Hepatocyte (in vitro differentiated cells): ENCODE measurements around the gene MYL6. TPM values are rescaled to one million over a fixed set of nuclear protein-coding genes. Genes with fewer than 3 reads are reported as not detected.

Source experiments
- DNase-seq: peaks from one replicate; pipeline ENCODE4 v3.0.0-alpha.2; 2016; ENCODE audit warnings: low spot score
- H2AFZ ChIP-seq: fragments of 200-600 bp; sonication (generic); 2 replicates; pipeline ENCODE4 v1.6.0; 2016; ENCODE audit warnings: antibody characterized with exemption, mild to moderate bottlenecking
- H3K27ac ChIP-seq: fragments of 200-600 bp; sonication (generic); 2 replicates; pipeline ENCODE4 v1.5.1; 2016; ENCODE audit warnings: mild to moderate bottlenecking
- H3K27me3 ChIP-seq: fragments of 200-600 bp; sonication (generic); 2 replicates; pipeline ENCODE4 v1.6.1; 2016
- H3K36me3 ChIP-seq: fragments of 200-600 bp; sonication (generic); replicated peaks from 2 replicates; pipeline ENCODE4 v1.5.1; 2016; ENCODE audit warnings: low read depth; ENCODE audit not compliant: insufficient read depth
- H3K4me1 ChIP-seq: fragments of 200-600 bp; sonication (generic); 2 replicates; pipeline ENCODE4 v1.5.1; 2016; ENCODE audit warnings: mild to moderate bottlenecking, moderate library complexity; ENCODE audit not compliant: insufficient read depth
- H3K4me2 ChIP-seq: fragments of 200-600 bp; sonication (generic); 2 replicates; pipeline ENCODE4 v1.6.0; 2016
- H3K4me3 ChIP-seq: fragments of 200-600 bp; sonication (generic); 2 replicates; pipeline ENCODE4 v1.5.1; 2016; ENCODE audit warnings: mild to moderate bottlenecking
- H3K79me2 ChIP-seq: fragments of 200-600 bp; sonication (generic); 2 replicates; pipeline ENCODE4 v1.6.0; 2017; ENCODE audit warnings: mild to moderate bottlenecking
- H3K9me2 ChIP-seq: fragments of 200-600 bp; sonication (generic); replicated peaks from 2 replicates; pipeline ENCODE4 v1.6.0; 2017; ENCODE audit warnings: mild to moderate bottlenecking; ENCODE audit not compliant: insufficient read depth
- H3K9me3 ChIP-seq: fragments of 200-600 bp; sonication (generic); 2 replicates; pipeline ENCODE4 v1.5.1; 2016; ENCODE audit warnings: low read depth, mild to moderate bottlenecking
- H4K20me1 ChIP-seq: fragments of 200-600 bp; sonication (generic); 2 replicates; pipeline ENCODE4 v1.6.0; 2016; ENCODE audit warnings: mild to moderate bottlenecking; ENCODE audit not compliant: insufficient read depth, poor library complexity, severe bottlenecking
- EZH2 ChIP-seq: fragments of 200-600 bp; sonication (generic); IDR thresholded peaks from 2 replicates; pipeline ENCODE4 v1.6.1; 2016; ENCODE audit warnings: antibody characterized with exemption, mild to moderate bottlenecking, borderline replicate concordance
- EZH2phosphoT487 ChIP-seq: fragments of 200-600 bp; sonication (generic); IDR thresholded peaks from one replicate; pipeline ENCODE4 v1.6.1; 2018; ENCODE audit warnings: antibody characterized with exemption, mild to moderate bottlenecking, low read depth, moderate library complexity; ENCODE audit not compliant: unreplicated experiment, severe bottlenecking
- WGBS: methylation state at CpG from one replicate; pipeline ENCODE4 v1.1.6; 2016; ENCODE audit warnings: low lambda C conversion rate; ENCODE audit errors: missing lambda C conversion rate; 5-methylcytosine and 5-hydroxymethylcytosine counted together
- polyA plus RNA-seq: library from polyadenylated mRNA; unstranded; fragments of >200 nt; fragmentation: Nextera tagmentation; extraction: Ambion mirVana; gene quantifications from 2 replicates; pipeline ENCODE4 v1.2.1, GENCODE V29; 2016
- total RNA-seq: library from RNA; depleted of rRNA; stranded (reverse); fragments of >200 nt; gene quantifications from 2 replicates; pipeline ENCODE4 v1.2.3, GENCODE V29; 2014
- TF ChIP-seq, protein P1 (sequence below): fragments of 200-600 bp; sonication (generic); IDR thresholded peaks from 2 replicates; pipeline ENCODE4 v1.5.1; 2016; ENCODE audit warnings: antibody characterized with exemption, mild to moderate bottlenecking; ENCODE audit not compliant: poor library complexity

The MYL6 gene
- total and polyA plus RNA-seq, 2 experiments from 2014 or later = 1,441 to 2,273 TPM

DNA sequence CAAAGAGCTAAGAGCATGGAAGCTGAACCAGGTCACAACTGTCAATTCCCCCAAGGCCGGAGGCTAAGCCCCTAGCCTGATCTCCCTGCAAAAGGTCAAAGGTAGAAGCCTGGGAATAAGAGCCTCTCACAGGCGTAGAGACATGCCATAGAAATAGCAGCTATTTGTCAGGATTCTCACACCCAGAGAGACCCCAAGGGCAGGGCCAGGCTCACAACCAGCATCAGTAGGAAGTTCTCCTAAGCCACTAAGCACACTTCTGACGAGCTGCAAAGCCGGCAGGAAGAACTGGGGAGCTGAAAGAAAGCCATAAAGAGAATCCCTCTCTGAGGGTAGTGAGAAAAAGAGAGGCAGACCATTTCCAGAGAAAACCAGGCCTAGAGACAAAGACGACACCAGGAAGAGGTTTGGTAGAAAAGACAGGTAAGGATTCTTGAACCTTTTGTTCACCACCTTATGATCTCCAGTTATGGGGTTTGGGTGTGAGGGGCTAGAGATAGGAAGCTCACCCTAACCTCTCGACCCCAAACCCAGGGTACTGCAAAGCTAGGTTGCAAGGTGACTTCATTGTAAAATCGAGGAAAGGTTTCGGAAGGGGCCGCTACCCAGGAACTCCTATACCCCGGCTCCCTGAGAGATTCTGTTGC lies 30.1 kb downstream of the MYL6 start:
- Histone ChIP-seq H2AFZ (no peak overlapping the region), H3K79me2 (peaks cover 48% of the 10 kb centered on the region), H3K9me3 (no peaks in the 10 kb centered on the region), H3K27ac (peak overlapping the region; percentile 94), H3K36me3 (no peaks in the 10 kb centered on the region), H3K4me2 (peak overlapping the region; percentile 90), H3K27me3 (no peaks in the 10 kb centered on the region), H3K9me2 (no peaks in the 10 kb centered on the region), H4K20me1 (peaks cover 8% of the 10 kb centered on the region), H3K4me1 (peaks cover 7% of the 10 kb centered on the region), H3K4me3 (peak overlapping the region; percentile 97)
- DNase-seq = no peak
- TF ChIP-seq EZH2 (no peak), EZH2phosphoT487 (no peak)
- TF ChIP-seq, protein P1, sequence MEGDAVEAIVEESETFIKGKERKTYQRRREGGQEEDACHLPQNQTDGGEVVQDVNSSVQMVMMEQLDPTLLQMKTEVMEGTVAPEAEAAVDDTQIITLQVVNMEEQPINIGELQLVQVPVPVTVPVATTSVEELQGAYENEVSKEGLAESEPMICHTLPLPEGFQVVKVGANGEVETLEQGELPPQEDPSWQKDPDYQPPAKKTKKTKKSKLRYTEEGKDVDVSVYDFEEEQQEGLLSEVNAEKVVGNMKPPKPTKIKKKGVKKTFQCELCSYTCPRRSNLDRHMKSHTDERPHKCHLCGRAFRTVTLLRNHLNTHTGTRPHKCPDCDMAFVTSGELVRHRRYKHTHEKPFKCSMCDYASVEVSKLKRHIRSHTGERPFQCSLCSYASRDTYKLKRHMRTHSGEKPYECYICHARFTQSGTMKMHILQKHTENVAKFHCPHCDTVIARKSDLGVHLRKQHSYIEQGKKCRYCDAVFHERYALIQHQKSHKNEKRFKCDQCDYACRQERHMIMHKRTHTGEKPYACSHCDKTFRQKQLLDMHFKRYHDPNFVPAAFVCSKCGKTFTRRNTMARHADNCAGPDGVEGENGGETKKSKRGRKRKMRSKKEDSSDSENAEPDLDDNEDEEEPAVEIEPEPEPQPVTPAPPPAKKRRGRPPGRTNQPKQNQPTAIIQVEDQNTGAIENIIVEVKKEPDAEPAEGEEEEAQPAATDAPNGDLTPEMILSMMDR = no peak
- 6% methylated on average over 10 of the region's 10 CpGs for WGBS

DNA sequence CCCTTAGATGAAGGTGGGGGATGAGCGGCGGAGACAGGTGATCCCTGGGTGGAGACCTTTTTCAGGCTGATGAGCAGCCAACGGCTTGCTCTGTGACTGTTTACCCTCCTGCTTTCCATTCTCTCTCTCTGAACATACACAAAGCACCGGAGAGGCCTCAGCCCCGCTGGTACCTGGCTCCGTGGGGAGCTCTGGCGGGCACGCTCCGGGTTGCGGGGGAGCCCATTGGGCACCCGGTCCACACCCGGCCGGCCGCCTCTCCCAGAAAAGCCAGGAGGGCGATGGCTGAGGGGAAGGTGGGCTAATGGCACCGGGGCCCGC lies 30.6 kb downstream of the MYL6 start:
- Histone ChIP-seq H3K9me3 (no peaks in the 10 kb centered on the region), H3K4me1 (peaks cover 7% of the 10 kb centered on the region), H3K9me2 (no peaks in the 10 kb centered on the region), H3K4me2 (peak overlapping the region; percentile 90), H3K4me3 (peak overlapping the region; percentile 97), H3K27ac (peak overlapping the region; percentile 94), H3K79me2 (peaks cover 48% of the 10 kb centered on the region), H2AFZ (peak overlapping the region; percentile 85), H3K36me3 (no peaks in the 10 kb centered on the region), H3K27me3 (no peaks in the 10 kb centered on the region), H4K20me1 (peaks cover 8% of the 10 kb centered on the region)
- DNase-seq = no peak
- TF ChIP-seq EZH2 (no peak), EZH2phosphoT487 (no peak)
- TF ChIP-seq, protein P1 = no peak
- 0% methylated on average over 13 of the region's 17 CpGs for WGBS

DNA sequence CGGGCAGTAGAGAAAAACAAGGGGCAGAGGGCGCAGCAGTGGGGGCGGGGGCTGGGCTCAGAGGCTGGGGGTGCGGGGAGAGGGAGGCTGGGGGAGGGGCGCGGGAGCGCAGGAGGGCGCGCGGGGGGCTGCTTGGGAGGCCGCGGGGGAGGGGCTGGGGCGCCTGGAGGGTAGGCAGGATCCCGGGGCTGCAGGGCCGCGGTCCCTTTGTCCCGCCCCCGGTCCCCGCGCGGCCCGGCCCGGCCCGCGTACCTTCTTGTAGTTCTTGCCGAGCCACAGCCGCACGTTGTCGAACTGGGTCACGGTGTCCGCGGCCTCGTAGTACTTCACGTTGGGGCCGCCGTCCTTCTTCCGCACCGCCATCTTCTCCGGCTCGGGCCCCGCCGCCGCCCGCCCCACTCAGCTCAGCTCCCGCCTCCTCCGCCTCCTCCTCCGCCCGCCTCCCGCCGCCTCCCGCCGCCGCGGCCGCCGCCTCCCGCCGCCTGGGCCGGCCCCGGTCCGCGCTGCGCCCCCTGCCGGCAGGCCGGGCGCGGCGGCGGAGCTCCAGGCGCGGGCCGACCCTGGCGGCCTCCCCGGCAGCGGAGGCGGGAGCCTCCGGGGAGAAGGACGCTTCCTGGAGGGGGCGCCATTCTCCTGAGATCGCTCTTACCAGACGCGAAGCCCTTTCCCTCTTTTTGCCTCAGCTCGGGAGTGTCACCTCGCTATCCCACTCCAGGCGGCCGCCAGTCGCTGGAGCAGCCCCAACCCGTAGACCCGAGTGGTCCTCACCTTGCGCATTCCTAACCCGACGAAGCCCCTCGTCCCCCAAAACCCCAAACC lies 31.1 kb downstream of the MYL6 start, which contains the start of gene SMARCC2:
Gene SMARCC2 (minus strand): TSS at position 385 of the 819 bp plus-strand sequence. CDS start 22 bp downstream, at position 363.
- Histone ChIP-seq H3K27ac (peak within 1 kb of the TSS; percentile 99), H3K9me2 (no peaks in the 10 kb centered on the region), H3K4me1 (peaks cover 7% of the 10 kb centered on the region), H3K36me3 (no peaks in the 10 kb centered on the region), H4K20me1 (peaks cover 8% of the 10 kb centered on the region), H3K9me3 (no peaks in the 10 kb centered on the region), H2AFZ (peak within 1 kb of the TSS; percentile 100), H3K27me3 (no peaks in the 10 kb centered on the region), H3K79me2 (peaks cover 48% of the 10 kb centered on the region), H3K4me3 (peak within 1 kb of the TSS; percentile 99), H3K4me2 (peak within 1 kb of the TSS; percentile 96)
- DNase-seq = peak; percentile 97
- 2% methylated on average over 28 of the region's 93 CpGs for WGBS
- TF ChIP-seq EZH2phosphoT487 (no peak), EZH2 (no peak)
- TF ChIP-seq, protein P1 = peak; percentile 72
